ENCODE data around the gene ATF7IP. TPM values are rescaled to one million over a fixed set of nuclear protein-coding genes. Genes with fewer than 3 reads are reported as not detected.

ATF7IP gene
- total RNA-seq, 1 experiment from 2014 or later: 172 TPM

DNA sequence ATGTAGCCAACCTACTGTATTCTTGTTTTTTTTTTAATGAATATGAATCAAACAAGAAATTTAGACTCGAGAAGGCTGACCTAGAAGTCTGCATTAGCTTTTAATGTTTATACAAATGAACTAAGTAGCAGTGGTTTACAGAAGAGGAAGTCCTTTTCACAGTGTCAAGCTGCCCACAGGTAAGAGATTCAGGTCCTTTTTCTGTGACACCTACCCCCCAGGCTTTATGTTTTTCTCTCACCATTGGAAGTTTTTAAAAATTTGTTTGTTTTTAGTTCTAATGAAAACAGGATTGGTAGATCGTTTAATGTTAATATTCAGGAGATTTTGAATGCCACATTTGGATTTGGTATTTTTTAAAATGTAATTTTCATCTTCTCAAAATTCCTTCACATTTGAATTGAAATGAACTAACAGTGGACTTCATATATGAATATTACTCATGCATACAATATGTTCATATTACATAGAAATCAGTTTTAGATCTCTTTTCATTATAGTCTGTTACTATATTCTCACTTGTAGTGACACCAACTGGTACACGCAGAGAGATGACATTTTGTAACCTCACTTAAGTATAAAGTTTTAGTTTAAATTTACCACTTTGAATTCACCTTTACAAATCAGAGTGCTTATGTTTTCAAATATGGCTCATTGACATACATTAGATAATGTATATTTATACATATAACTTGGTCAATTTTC is 29.7 kb downstream of the ATF7IP start:
- H2AK5ac ChIP-seq (ENCODE audit: insufficient read length, low read length): no peak overlapping the region
- H3K4me3 Mint-ChIP-seq: no peak overlapping the region; a peak in 1 of 5 replicates
- no peak overlapping the region for H3K56ac ChIP-seq (ENCODE audit: insufficient read length, low read depth, low read length)
- H3K9ac ChIP-seq (ENCODE audit: extremely low read depth, insufficient read length, low read length): no peak overlapping the region
- H4K5ac ChIP-seq (ENCODE audit: insufficient read length, low read depth, low read length): no peak overlapping the region
- H3K14ac ChIP-seq (ENCODE audit: insufficient read depth, low read length): no peak overlapping the region
- H2BK12ac ChIP-seq (ENCODE audit: insufficient read length, low read depth, low read length): no peak overlapping the region
- H2AFZ ChIP-seq (ENCODE audit: low read length): no peak overlapping the region
- no peaks in the 10 kb centered on the region for H3K9me3 ChIP-seq (ENCODE audit: control insufficient read depth, low read depth, low read length)
- H4K20me1 ChIP-seq (ENCODE audit: control insufficient read depth, insufficient read depth, insufficient read length): no peaks in the 10 kb centered on the region
- no peaks in the 10 kb centered on the region for H3K79me1 ChIP-seq (ENCODE audit: insufficient read depth, low read depth, low read length, poor library complexity, severe bottlenecking)
- WGBS (ENCODE audit: extremely low coverage, insufficient read length, low lambda C conversion rate): no CpG with 5 or more reads among the region's 3 CpGs
- H3K23ac ChIP-seq (ENCODE audit: insufficient read length, low read depth, low read length): no peak overlapping the region
- no peak overlapping the region for H2BK5ac ChIP-seq (ENCODE audit: insufficient read length, low read length)
- TF ChIP-seq CTCF (conservative IDR thresholded peaks at IDR 0.05): no peak
- no peaks in the 10 kb centered on the region for H3K27me3 ChIP-seq (ENCODE audit: insufficient read depth, low read length)
- H3K9me3 Mint-ChIP-seq: peaks cover 4 to 6% of the 10 kb centered on the region in 2 experiments; a peak in 4 of 5 replicates
- H3K4me1 ChIP-seq (ENCODE audit: insufficient read depth, low read length): peaks cover 5% of the 10 kb centered on the region; the same call in 1 of the 2 replicates
- no peak overlapping the region for H2BK15ac ChIP-seq (ENCODE audit: low read depth, low read length)
- no peak overlapping the region for H3K4me2 ChIP-seq (ENCODE audit: insufficient read depth, insufficient read length, low read length)
- H3K18ac ChIP-seq (ENCODE audit: insufficient read length, low read depth, low read length): no peak overlapping the region
- H4K8ac ChIP-seq (replicated peaks; ENCODE audit: insufficient read length, low read depth, low read length): no peak overlapping the region
- no peak overlapping the region for H3T11ph ChIP-seq (ENCODE audit: low read length)
- no peak overlapping the region for H2BK20ac ChIP-seq (ENCODE audit: low read depth, low read length, poor library complexity, severe bottlenecking)
- H3K4ac ChIP-seq (ENCODE audit: low read depth, low read length): no peak overlapping the region
- DNase-seq: no peak
- peaks cover 6 to 23% (median 6%) of the 10 kb centered on the region in 3 experiments for H3K36me3 Mint-ChIP-seq (ENCODE audit: insufficient read depth in 1 of 3, low read depth in 3 of 3)
- H3K79me2 ChIP-seq (ENCODE audit: insufficient read depth, low read length): peaks cover 28% of the 10 kb centered on the region
- no peak overlapping the region for H2BK120ac ChIP-seq (ENCODE audit: low read depth, low read length, poor library complexity, severe bottlenecking)
- H3K23me2 ChIP-seq (ENCODE audit: insufficient read length, low read depth, low read length, poor library complexity, severe bottlenecking): no peaks in the 10 kb centered on the region
- H3K27ac ChIP-seq (ENCODE audit: insufficient read length, low read depth, low read length): no peak overlapping the region
- peaks cover 76 to 78% of the 10 kb centered on the region in 2 experiments for H3K4me1 Mint-ChIP-seq
- no peak overlapping the region for H4K91ac ChIP-seq (ENCODE audit: insufficient read length, low read depth, low read length)
- no peaks in the 10 kb centered on the region for H3K27me3 Mint-ChIP-seq (ENCODE audit: low read depth)
- peak overlapping the region in 2 of 3 experiments; percentile 43 to 78; a peak in 3 of 7 replicates for H3K27ac Mint-ChIP-seq
